NCI-H2227 (cell line): ENCODE measurements around the gene FAM76A.

ENCODE experiments used
- DNase-seq: peaks from one replicate; lab custom pipeline; 2025; ENCODE audit not compliant: unreplicated experiment; lab: John Stamatoyannopoulos, UW

Gene FAM76A

GRCh38 chr1:27719286-27720251 lies 6.2 kb upstream of the FAM76A start:
- DNase-seq: no peak

- peak; percentile 87 for DNase-seq
Measured at GRCh38 chr1:27724961-27725373, 794 bp upstream of the FAM76A start.

- DNase-seq: peak; percentile 66
Measured at GRCh38 chr1:27726173-27727044, 648 bp downstream of the FAM76A start.

GRCh38 chr1:27727126-27727525 lies 1.4 kb downstream of the FAM76A start:
- DNase-seq: no peak

GRCh38 chr1:27736252-27736651 lies 10.5 kb downstream of the FAM76A start:
- no peak for DNase-seq

- DNase-seq: no peak
Measured at GRCh38 chr1:27741121-27741520, 15.4 kb downstream of the FAM76A start.

GRCh38 chr1:27744556-27744955 lies 18.8 kb downstream of the FAM76A start:
- no peak for DNase-seq

- no peak for DNase-seq
Measured at GRCh38 chr1:27745466-27745865, 19.7 kb downstream of the FAM76A start.

- DNase-seq: no peak
Measured at GRCh38 chr1:27752360-27752759, 26.6 kb downstream of the FAM76A start.

GRCh38 chr1:27755286-27755685 lies 29.5 kb downstream of the FAM76A start:
- peak; percentile 34 for DNase-seq

GRCh38 chr1:27755865-27756264 lies 30.1 kb downstream of the FAM76A start:
- DNase-seq: no peak

GRCh38 chr1:27759236-27759635 lies 33.5 kb downstream of the FAM76A start:
- DNase-seq: no peak

- DNase-seq: no peak
Measured at GRCh38 chr1:27760426-27760825, 34.7 kb downstream of the FAM76A start.

- DNase-seq: no peak
Measured at GRCh38 chr1:27762033-27762432, 36.3 kb downstream of the FAM76A start.

GRCh38 chr1:27763358-27763757 lies 37.6 kb downstream of the FAM76A start:
- no peak for DNase-seq

GRCh38 chr1:27770293-27770830 lies 44.6 kb downstream of the FAM76A start:
- DNase-seq: no peak

GRCh38 chr1:27772036-27772931 lies 46.5 kb downstream of the FAM76A start:
- no peak for DNase-seq

- peak; percentile 99 for DNase-seq
Measured at GRCh38 chr1:27772932-27773825, 47.4 kb downstream of the FAM76A start, which contains the start of gene STX12. STX12 (plus strand) TSS chr1:27773219; CDS start chr1:27773308, 89 bp downstream.

- DNase-seq: no peak
Measured at GRCh38 chr1:27773826-27774445, 48.2 kb downstream of the FAM76A start.
